Esophagus mucosa (tissue), 1 donor: ENCODE measurements around the gene PATE3. TPM values are rescaled to one million over a fixed set of nuclear protein-coding genes. Genes with fewer than 3 reads are reported as not detected.

Experiments
- total RNA-seq: library from RNA; stranded (reverse); gene quantifications from one replicate; pipeline ENCODE4 v1.2.4, GENCODE V29; 2023
- donor health status: DM: yes; HTN: yes; CAD: no.

PATE3 gene
- total RNA-seq, 1 donor from 2014 or later = not detected

Other genes with a start within 250 kb of the PATE3 start
- gene EI24, start 218.7 kb upstream of the PATE3 start, total RNA-seq = 77.2 TPM
- 73.6 TPM for gene STT3A, start 195.3 kb upstream of the PATE3 start, total RNA-seq
- 14.7 TPM for gene CHEK1, start 163.0 kb upstream of the PATE3 start, total RNA-seq
- not detected for gene ACRV1, start 107.3 kb upstream of the PATE3 start, total RNA-seq
- not detected for gene PATE1, start 41.8 kb upstream of the PATE3 start, total RNA-seq
- not detected for gene PATE2, start 9.3 kb upstream of the PATE3 start, total RNA-seq
- gene PATE4, start 45.2 kb downstream of the PATE3 start, total RNA-seq = not detected
- 4.6 TPM for gene HYLS1, start 99.5 kb downstream of the PATE3 start, total RNA-seq
- gene PUS3, start 115.1 kb downstream of the PATE3 start, total RNA-seq = 5.3 TPM
- not detected for gene DDX25, start 116.4 kb downstream of the PATE3 start, total RNA-seq
- gene VSIG10L2, start 157.9 kb downstream of the PATE3 start, total RNA-seq = not detected